COLO829 (cell line): ENCODE results near the gene PNMA8A.

Source experiments
- DNase-seq: peaks from one replicate; pipeline ENCODE4 v3.0.0; 2012; ENCODE audit warnings: low spot score

Gene PNMA8A

GRCh38 chr19:46427518-46428045 is 43.8 kb downstream of the PNMA8A start:
- no peak for DNase-seq

GRCh38 chr19:46426506-46427162 is 44.7 kb downstream of the PNMA8A start:
- DNase-seq: peak; percentile 80

GRCh38 chr19:46426035-46426505 is 45.3 kb downstream of the PNMA8A start:
- DNase-seq: no peak

- no peak for DNase-seq
Measured at GRCh38 chr19:46423188-46423587, 48.2 kb downstream of the PNMA8A start.

- DNase-seq: no peak
Measured at GRCh38 chr19:46422344-46422743, 49.0 kb downstream of the PNMA8A start.

GRCh38 chr19:46420056-46420455 is 51.3 kb downstream of the PNMA8A start:
- no peak for DNase-seq
